HG02571 (cell line): ENCODE results near the gene SMARCA4.

ENCODE experiments used
- ATAC-seq: cut with Tn5 transposase; IDR thresholded peaks from one replicate; pipeline ENCODE4 v1.9.1; 2021; ENCODE audit warnings: mild to moderate bottlenecking, moderate library complexity; ENCODE audit not compliant: unreplicated experiment

Gene SMARCA4

GRCh38 chr19:11007385-11007784, 46.6 kb downstream of the SMARCA4 start:
- ATAC-seq, result no peak

DNA sequence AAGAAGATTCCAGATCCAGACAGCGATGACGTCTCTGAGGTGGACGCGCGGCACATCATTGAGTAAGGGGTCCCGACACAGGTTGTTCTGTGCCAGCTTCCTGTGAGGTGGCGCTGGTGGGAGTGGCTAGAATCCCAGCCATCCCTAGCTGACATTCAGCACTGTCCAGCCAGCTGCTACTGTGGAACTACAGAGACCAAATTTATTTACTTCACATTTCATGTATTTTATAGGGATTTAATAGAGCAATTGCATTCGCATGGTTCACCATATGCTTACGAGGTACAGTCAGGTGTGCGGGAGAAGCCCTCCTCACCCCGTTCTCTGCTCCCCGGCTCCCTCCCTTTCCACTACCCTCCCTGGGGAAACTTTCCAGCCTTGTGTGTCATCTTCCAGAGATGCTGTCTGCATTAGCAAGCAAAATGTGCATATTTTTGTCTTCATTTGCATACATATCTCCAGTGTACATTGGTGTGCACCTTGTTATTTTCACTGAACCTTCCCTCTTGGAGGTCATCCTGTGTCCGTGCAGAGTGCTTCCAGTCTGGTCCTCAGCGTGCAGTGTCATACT, 47.2 kb downstream of the SMARCA4 start:
- no peak for ATAC-seq

DNA sequence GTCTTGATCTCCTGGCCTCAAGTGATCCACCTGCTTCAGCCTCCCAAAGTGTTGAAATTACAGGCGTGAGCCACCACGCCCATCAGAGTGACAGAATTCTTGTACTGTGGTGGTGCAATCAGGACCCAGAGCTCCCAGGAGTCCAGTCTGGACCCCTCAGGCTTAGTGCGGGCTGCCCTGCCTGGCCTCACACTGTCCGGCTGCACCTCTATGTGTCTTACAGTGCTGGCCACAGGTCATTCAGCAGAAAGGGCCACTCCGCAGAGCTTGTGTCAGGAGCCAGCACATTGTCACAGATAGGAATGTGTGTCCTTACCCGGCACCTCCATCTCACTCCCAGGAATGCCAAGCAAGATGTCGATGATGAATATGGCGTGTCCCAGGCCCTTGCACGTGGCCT, 49.2 kb downstream of the SMARCA4 start:
- no peak for ATAC-seq

DNA sequence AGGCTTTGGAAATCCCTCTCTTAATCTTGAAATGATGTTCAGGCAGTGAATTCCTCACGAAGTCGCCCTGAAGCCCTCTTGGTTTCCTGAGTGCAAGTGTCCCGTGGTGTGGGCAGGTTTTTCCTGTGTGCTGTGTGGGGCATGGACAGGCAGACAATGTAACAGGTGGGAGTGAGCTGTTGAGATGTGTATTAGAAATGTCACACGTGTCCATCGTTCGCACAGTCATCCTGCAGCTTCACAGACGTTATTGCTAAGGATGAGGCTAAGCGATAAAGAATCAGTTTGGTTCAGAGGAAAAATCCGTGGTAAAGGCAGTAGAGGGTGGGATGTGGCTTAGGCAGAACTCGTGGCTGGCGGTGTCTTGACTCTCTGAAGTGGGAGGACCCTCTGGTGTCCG, 51.7 kb downstream of the SMARCA4 start:
- ATAC-seq, result no peak

DNA sequence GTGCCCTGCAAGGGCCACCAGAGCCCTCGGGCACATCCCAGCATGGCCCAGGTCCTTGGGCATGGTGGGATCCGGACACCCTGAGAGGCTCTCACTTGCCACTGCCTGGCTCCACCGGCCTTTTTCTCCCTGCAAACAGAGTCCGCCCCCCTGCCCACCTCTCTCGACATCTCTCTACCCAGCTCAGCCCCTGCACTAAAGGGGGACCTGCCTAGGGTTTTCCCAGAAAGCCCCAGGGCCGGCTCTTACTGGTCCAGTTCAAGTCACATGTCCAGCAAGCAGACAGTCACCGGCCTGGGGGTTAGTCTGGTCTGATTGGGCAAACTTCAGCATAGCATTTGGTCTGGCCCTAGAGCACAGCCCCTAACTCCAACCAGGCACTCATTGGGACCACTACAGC, 52.9 kb downstream of the SMARCA4 start:
- ATAC-seq, result no peak

DNA sequence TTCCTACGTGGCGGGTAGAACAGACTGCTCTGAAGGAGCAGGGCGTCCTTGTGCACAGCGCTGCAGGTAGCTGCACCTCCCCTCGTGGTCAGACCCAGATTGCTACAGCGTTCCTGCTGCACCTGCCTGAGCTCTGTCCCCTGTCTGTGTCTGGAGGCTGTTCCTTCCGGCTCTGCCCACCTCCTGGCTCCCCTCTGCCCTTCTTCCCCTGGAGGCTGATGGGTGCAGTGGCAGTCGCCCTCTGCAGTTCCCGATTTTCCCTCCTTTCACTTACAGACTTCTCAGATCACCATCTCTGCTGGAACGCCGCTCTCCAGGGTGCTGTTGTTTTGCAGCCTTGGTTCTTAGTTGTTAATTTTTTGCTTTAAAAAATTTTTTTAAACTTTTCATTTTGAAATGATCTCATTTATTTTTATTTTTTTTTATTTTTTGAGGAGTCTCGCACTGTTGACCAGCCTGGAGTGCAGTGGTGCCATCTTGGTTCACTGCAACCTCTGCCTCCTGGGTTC, 53.6 kb downstream of the SMARCA4 start:
- no peak for ATAC-seq

GRCh38 chr19:11016631-11017030, 55.8 kb downstream of the SMARCA4 start:
- no peak for ATAC-seq

GRCh38 chr19:11017275-11018035, 56.6 kb downstream of the SMARCA4 start:
- ATAC-seq, result no peak

DNA sequence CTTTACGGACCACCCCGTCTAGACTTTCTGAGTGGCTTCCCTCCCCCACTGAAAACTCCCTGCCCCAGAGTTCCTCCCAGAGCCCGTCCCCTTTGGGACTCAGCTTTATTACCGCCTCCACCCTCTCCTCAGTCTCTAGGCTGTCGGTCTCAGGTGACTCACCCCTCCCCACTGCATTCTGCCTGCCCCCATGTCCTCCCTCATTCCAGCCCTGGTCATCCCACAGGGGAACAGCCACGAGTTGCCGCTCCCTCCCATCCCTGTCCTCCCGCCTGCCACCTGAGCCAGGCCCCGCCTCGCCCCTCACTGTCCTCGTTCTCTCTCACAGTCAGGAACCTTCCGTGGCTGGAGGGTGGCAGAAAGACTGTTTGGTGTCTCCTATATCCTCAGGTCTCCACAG, 57.3 kb downstream of the SMARCA4 start:
- no peak for ATAC-seq

- no peak for ATAC-seq
These were observed 57.9 kb downstream of the SMARCA4 start for GRCh38 chr19:11018763-11019162.

GRCh38 chr19:11019262-11019661, 58.4 kb downstream of the SMARCA4 start:
- ATAC-seq, result no peak

DNA sequence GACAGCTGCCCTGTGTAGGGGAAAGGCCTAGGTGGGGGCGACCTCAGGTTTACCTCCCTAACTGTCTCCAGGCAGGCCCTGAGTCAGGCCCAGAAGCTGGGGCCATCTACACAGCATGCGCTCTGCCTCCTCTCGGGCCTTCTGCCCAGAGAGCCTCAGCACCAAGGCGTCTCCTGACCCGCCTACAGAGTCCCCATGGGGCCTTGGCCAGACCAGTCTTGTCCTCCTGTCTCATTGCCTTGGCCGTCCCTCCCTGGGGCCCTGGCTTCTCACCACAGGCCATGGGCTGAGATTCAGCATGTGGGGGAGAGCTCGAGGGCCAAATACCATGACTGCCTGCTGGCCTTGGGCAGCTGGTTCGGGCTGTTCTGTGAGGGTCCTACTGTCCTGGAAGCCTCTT, 59.0 kb downstream of the SMARCA4 start:
- ATAC-seq, result no peak

DNA sequence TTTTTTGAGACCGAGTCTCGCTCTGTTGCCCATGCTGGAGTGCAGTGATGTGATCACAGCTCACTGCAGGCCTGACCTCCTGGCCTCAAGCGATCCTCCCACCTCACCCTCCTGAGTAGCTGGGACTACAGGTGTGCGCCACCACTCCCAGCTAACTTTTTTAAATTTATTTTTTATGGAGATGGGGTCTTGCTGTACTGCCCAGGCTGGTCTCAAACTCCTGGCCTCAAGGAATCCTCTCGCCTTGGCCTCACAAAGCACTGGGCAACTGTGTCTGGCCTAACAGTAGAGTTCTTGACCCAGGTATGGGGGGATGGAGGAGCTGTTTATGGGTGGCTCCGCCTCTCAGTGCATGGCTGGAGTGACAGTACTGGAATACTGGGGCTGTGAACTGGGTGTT, 59.6 kb downstream of the SMARCA4 start:
- no peak for ATAC-seq

GRCh38 chr19:11020982-11021759, 60.3 kb downstream of the SMARCA4 start:
- no peak for ATAC-seq

- ATAC-seq, result no peak
These were observed 60.9 kb downstream of the SMARCA4 start for GRCh38 chr19:11021760-11022144.

GRCh38 chr19:11023016-11023415, 62.2 kb downstream of the SMARCA4 start:
- ATAC-seq, result no peak

DNA sequence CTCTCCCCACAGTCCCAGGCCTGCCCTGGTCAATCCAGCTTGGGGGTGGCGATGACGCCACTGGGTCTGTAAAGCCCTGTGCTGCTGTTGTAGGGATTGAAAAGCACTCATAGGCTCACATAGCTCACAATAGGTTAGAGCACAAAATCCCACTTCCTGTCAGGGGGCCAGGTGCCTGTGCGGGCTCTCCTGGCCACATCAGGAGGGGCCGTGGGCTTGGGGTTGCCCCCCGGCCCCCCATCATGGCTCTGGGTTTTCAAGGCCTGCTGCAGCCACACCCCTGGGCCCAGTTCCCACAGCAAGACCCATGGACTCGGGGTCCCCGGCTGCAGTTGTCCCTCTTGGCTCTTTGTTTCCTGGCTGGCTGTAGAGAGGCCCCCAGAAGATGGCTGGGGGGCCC, 62.9 kb downstream of the SMARCA4 start:
- ATAC-seq, result no peak

DNA sequence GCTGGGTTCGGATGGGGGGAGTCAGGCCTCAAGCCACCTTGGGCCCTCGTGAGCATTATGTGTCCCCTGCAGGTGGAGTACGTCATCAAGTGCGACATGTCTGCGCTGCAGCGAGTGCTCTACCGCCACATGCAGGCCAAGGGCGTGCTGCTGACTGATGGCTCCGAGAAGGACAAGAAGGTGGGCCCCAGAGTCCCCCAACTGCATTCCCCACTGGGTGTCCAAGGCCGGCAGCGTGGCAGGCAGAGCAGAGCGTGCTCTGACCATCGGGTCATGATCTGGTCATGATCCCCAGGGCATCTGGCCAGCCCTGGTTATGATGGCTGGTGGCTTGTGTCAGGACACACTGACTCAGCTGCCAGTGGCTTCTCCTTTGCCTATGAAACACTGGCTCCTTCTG, 63.4 kb downstream of the SMARCA4 start:
- ATAC-seq, result no peak

GRCh38 chr19:11025006-11025405, 64.2 kb downstream of the SMARCA4 start:
- ATAC-seq, result no peak

- ATAC-seq, result no peak
These were observed 64.6 kb downstream of the SMARCA4 start for GRCh38 chr19:11025445-11025844.

GRCh38 chr19:11025997-11026396, 65.2 kb downstream of the SMARCA4 start:
- no peak for ATAC-seq

- ATAC-seq, result no peak
These were observed 66.6 kb downstream of the SMARCA4 start for GRCh38 chr19:11027381-11027780.
